GM10248 (cell line): ENCODE data around the gene ACVR1C.

ENCODE experiments used
- CTCF ChIA-PET: fragments of 300-600 bp; sonication (Branson Sonifier 250); formaldehyde crosslinking; extraction: SDS; loops from one replicate; lab custom pipeline; 2021; ENCODE audit warnings: antibody characterized with exemption; lab: Yijun Ruan, JAX
- POLR2A ChIA-PET: fragments of 350-650 bp; sonication (Branson Sonifier 250); formaldehyde crosslinking; extraction: SDS; loops from one replicate; lab custom pipeline; 2020; ENCODE audit warnings: antibody characterized with exemption; lab: Yijun Ruan, JAX
- DNase-seq: peaks from one replicate; pipeline ENCODE4 v3.0.0; 2012; ENCODE audit errors: extremely low spot score
- CTCF ChIP-seq: IDR thresholded peaks from 2 replicates; pipeline ENCODE4 v1.5.1; 2012; ENCODE audit warnings: mild to moderate bottlenecking, low read depth; ENCODE audit errors: extremely low read depth, missing control alignments, control extremely low read depth

ACVR1C gene

GRCh38 chr2:157476953-157477709, 151.5 kb downstream of the ACVR1C start:
- TF ChIP-seq CTCF, result no peak
- DNase-seq, result no peak
- POLR2A ChIA-PET, result no interaction called here
- CTCF ChIA-PET, result interaction anchor here (0.7 to 1.8 kb wide), 6 partner anchors 11 to 150 kb away, joined by 3 to 7 read pairs (median 4); no protein-coding TSS in a partner anchor
